AG10803 (cell line): Measurements from ENCODE around the gene XXYLT1.
"Not testable (repeated sequence)": the region's sequence is repeated elsewhere in the genome, so short reads cannot be mapped to it uniquely, and the experiment has no call there.

ENCODE experiments used
- DNase-seq: peaks from one replicate; pipeline ENCODE4 v3.0.0; 2010; ENCODE audit warnings: low read depth
- H3K4me3 ChIP-seq: 2 replicates; pipeline ENCODE4 v1.5.1; 2011; ENCODE audit warnings: mild to moderate bottlenecking, low read length, control low read depth
- CTCF ChIP-seq: conservative IDR thresholded peaks from 2 replicates; pipeline ENCODE4 v1.5.1; 2011; ENCODE audit warnings: mild to moderate bottlenecking, low read length, control low read depth, inconsistent platforms

Gene XXYLT1

DNA sequence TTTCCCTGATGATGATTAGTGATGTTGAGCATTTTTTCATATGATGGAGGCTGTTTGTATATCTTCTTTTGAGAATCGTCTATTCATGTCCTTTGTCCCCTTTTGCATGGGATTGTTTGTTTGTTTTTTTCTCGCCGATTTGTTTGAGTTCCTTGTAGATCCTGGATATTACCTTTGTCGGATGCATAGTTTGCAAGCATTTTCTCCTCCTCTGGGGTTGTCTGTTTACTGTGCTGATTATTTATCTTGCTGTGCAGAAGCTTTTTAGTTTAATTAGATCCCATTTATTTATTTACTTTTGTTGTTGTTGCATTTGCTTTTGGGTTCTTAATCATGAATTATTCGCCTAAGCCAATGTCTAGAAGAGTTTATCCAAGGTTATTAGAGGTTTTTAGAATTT is 232.8 kb downstream of the XXYLT1 start:
- no peak for TF ChIP-seq CTCF
- DNase-seq, result no peak
- no peak overlapping the region for H3K4me3 ChIP-seq

DNA sequence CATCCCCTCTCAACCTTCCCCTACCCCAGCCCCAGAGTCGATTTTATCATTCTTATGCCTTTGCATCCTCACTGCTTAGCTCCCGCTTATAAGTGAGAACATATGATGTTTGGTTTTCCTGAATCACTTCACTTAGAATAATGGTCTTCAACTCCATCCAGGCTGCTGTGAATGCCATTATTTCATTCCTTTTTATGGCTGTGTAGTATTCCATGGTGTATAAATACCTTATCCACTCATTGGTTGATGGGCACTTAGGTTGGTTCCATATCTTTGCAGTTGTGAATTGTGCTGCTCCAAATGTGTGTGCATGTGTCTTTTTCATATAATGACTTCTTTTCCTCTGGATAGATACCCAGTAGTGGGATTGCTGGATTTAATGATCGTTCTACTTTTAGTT is 233.4 kb downstream of the XXYLT1 start:
- DNase-seq, H3K4me3 ChIP-seq: not testable (repeated sequence)

DNA sequence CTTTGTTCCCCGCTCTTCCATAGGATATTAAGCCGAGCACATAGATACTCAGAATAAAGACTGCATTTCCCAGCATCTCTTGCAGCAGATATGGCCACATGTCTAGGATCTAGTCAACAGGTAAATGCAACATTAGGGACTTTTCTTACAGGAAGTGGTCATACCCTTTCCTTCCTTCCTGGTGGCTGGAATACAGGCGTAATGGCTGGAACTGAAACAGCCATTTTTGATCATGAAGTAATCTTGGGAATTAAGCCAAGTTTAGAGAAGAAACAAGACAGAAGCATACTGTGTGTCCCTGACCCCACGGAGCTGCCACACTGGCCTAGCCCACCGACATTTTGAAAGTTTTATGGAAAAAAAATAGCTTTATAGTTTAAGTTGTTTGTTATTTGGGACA is 234.0 kb downstream of the XXYLT1 start:
- H3K4me3 ChIP-seq, result no peak overlapping the region
- TF ChIP-seq CTCF, result no peak
- no peak for DNase-seq

GRCh38 chr3:195036574-195036973 is 234.4 kb downstream of the XXYLT1 start:
- DNase-seq, result no peak
- no peak for TF ChIP-seq CTCF
- H3K4me3 ChIP-seq, result no peak overlapping the region

DNA sequence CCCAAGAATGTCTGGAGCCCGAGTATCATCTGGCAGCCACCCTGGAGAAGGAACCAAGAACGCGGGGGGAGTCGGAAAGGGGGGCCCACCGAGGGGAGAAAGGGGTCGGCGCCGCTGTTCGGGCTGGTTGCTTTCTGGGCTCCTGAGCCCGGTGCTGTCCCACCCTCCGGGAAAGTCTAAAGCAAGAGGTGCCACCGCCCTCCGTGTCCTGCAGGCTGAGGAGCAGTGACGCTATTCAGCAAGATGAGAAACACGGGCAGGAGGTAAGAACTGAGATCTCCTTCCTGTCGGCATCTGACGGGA is 234.8 kb downstream of the XXYLT1 start:
- no peak overlapping the region for H3K4me3 ChIP-seq
- DNase-seq, result no peak
- TF ChIP-seq CTCF, result no peak

- TF ChIP-seq CTCF, result no peak
- no peak for DNase-seq
Observed at GRCh38 chr3:195035345-195036202, 235.4 kb downstream of the XXYLT1 start.

DNA sequence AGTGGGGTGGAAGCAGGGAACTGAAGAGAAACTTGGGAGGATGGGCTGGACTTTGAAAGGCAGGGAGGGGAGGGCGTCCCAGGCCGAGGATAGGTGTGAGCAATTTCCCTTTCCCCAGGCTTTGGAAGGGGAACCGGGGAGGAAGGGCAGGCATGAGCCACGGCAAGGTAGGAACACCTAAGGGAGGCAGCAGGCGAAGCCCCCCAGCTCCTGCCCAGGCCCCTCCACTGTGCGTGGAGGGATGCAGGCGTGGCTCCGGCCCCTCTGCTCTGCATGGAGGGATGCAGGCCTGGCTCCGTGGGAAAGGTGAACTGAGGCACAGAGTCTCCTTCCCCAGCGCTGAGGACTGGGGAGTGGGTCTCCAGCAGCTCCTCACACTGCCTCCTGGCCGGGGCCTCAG is 236.4 kb downstream of the XXYLT1 start:
- no peak for TF ChIP-seq CTCF

More at GRCh38 chr3:195035345-195036202, 235.4 kb downstream of the XXYLT1 start:
- H3K4me3 ChIP-seq, result no peak overlapping the region

More for the DNA sequence above, 236.4 kb downstream of the XXYLT1 start:
- no peak overlapping the region for H3K4me3 ChIP-seq
- DNase-seq, result no peak
